Stimulated activated naive B cell treated with anti-CD40 and anti-IgM and Interleukin-4, amounts not matched to agents 10 μg/mL and 1 μg/mL and 100 μg/mL, for 72 hours (primary cell): ENCODE measurements around the gene NDUFB3.

Source experiments
- ATAC-seq, 2 donors: fragments of 150-1000 bp; cut with Tn5 transposase; replicated peaks; 2 replicates each; pipeline ENCODE4 v1.10.0; 2021; ENCODE audit warnings: moderate library complexity in 1 of 2
- DNase-seq: peaks from one replicate; pipeline ENCODE4 v3.0.0; 2021
- H3K27ac Mint-ChIP-seq: one replicate; pipeline ENCODE4 v1.8.0; 2022; ENCODE audit warnings: mild to moderate bottlenecking, mixed read lengths
- H3K27me3 Mint-ChIP-seq, 2 donors: one replicate each; pipeline ENCODE4 v1.8.0; 2022; ENCODE audit warnings: mixed read lengths in 2 of 2
- H3K36me3 Mint-ChIP-seq, 2 donors: one replicate each; pipeline ENCODE4 v1.8.0; 2022; ENCODE audit warnings: mixed read lengths in 2 of 2, mild to moderate bottlenecking in 1 of 2
- H3K4me1 Mint-ChIP-seq, 2 donors: one replicate each; pipeline ENCODE4 v1.8.0; 2022; ENCODE audit warnings: mixed read lengths in 2 of 2, mild to moderate bottlenecking in 1 of 2
- H3K4me3 Mint-ChIP-seq, 2 donors: one replicate each; pipeline ENCODE4 v1.8.0; 2022; ENCODE audit warnings: mild to moderate bottlenecking in 2 of 2, mixed read lengths in 2 of 2, moderate library complexity in 1 of 2
- H3K9me3 Mint-ChIP-seq, 2 donors: one replicate each; pipeline ENCODE4 v1.8.0; 2022; ENCODE audit warnings: mixed read lengths in 2 of 2, mild to moderate bottlenecking in 1 of 2

The NDUFB3 gene

DNA sequence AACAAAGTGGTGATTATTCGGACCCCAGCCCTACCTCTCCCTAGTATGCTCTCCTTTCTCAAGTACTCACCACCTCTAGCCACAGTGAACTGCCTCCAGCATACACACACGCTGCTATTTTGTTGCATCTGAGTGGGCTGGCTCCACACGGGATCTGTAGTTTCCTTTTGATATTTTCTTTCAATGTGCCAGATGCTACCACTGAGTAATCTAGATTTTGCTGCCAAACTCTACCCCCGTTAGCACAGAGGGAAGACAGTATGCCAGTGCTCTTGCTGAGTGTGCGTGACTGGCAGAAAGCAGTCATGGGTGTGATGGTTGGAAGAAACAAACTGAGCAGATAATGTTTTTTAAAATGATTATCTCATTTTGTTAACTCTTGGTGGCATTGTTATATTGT is 55.8 kb downstream of the NDUFB3 start:
- DNase-seq, result peak; percentile 43
- peak overlapping the region; percentile 79 to 85 for H3K4me3 Mint-ChIP-seq

DNA sequence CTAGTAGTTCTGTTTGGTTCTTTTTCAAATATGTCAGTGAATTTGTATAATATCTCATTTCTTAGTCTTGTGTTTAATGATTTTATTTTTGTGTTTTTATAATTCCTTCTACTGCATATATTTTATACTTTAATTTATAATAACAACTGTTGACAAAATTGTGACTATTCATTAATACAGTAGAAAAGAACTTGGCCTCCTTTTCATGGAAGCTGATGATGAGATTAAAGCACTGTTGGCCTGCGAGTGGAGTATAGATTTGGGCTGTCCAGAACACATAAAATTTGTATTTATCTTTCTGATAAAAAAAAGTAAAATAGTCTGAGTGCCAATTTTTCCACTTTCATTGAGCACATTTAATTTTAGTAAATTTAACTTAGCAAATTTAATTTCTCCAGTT is 56.2 kb downstream of the NDUFB3 start:
- no peaks in the 10 kb centered on the region for H3K27me3 Mint-ChIP-seq
- peaks cover 48 to 54% of the 10 kb centered on the region in 2 donors for H3K36me3 Mint-ChIP-seq
- peak overlapping the region; percentile 91 for H3K27ac Mint-ChIP-seq
- H3K9me3 Mint-ChIP-seq, result no peaks in the 10 kb centered on the region
- peaks cover 54 to 68% of the 10 kb centered on the region in 2 donors for H3K4me1 Mint-ChIP-seq
- ATAC-seq, result no peak
- peak overlapping the region; percentile 79 to 85 for H3K4me3 Mint-ChIP-seq
- DNase-seq, result no peak

More for the DNA sequence above, 55.8 kb downstream of the NDUFB3 start:
- Mint-ChIP-seq H3K27me3 (no peaks in the 10 kb centered on the region), H3K9me3 (no peaks in the 10 kb centered on the region), H3K4me1 (peaks cover 51 to 68% of the 10 kb centered on the region in 2 donors), H3K27ac (peak overlapping the region; percentile 91), H3K36me3 (peaks cover 46 to 52% of the 10 kb centered on the region in 2 donors)
- peak; percentile 20 to 23 for ATAC-seq

DNA sequence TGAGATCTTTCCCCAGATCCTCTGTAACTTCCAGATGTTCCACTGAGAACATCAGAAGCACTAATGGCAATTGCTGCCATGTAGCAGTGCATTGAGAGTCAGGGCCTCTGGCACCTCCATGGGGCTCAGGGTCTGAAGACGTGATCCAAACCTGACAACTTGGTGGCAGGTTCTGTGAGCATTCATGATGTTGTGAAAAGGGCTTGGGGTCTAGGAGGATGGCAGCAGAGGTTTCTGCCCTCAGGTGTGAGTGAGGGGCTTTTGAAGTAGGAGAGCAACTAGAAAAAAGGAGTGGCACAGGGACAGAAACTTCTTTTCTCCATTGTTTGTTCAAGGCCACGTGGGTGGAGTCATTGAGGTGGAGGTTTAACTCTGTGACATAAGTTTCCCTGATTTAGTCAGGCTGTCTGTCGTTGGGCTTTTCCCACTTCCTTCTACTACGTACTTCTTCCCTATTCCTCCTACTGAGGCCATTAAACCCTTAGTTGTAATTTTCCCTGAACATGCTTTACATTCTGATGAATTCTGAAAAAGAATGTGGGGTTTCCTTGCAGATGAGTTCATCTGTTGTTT is 57.2 kb downstream of the NDUFB3 start:
- ATAC-seq, result peak; percentile 41 to 48
- peaks cover 53 to 71% of the 10 kb centered on the region in 2 donors for H3K4me1 Mint-ChIP-seq
- DNase-seq, result peak; percentile 59
- H3K27me3 Mint-ChIP-seq, result no peaks in the 10 kb centered on the region
- H3K27ac Mint-ChIP-seq, result peak overlapping the region; percentile 94
- peaks cover 52 to 60% of the 10 kb centered on the region in 2 donors for H3K36me3 Mint-ChIP-seq
- H3K4me3 Mint-ChIP-seq, result peak overlapping the region; percentile 86 to 94
- no peaks in the 10 kb centered on the region for H3K9me3 Mint-ChIP-seq

DNA sequence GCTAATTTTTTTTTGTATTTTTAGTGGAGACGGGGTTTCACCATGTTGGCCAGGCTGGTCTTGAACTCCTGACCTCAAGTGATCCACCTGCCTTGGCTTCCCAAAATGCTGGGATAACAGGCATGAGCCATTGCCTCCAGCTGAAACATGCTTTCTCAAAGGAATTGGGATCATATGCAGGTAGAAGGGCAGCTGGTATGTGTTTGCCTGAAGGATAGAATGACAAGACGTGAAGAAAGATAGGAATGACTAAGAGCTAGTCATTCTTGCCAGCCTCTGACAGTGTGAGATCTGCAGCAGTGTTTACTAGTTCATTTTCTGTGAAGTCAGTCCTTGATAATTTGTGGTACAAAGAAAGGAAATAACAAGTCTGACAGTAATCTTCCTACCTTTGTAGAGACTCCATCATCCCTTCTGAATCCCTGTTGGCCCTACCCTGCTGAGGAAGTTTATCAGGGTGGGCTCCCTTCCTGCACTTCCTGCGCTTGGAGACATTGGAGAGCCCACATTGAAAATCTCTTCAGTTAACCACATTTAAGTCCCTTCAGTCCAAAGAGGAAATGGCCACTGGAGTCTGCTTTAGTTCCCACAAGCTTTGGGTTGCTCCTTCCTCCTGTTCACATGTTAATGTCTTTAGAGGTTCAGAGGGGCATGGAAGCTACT is 58.9 kb downstream of the NDUFB3 start:
- H3K4me1 Mint-ChIP-seq, result peaks cover 45 to 63% of the 10 kb centered on the region in 2 donors
- H3K27me3 Mint-ChIP-seq, result no peaks in the 10 kb centered on the region
- DNase-seq (no peak), ATAC-seq (peak; percentile 8 to 11)
- peak overlapping the region; percentile 88 to 94 for H3K4me3 Mint-ChIP-seq
- no peaks in the 10 kb centered on the region for H3K9me3 Mint-ChIP-seq
- peak overlapping the region; percentile 86 for H3K27ac Mint-ChIP-seq
- H3K36me3 Mint-ChIP-seq, result peaks cover 49 to 54% of the 10 kb centered on the region in 2 donors

DNA sequence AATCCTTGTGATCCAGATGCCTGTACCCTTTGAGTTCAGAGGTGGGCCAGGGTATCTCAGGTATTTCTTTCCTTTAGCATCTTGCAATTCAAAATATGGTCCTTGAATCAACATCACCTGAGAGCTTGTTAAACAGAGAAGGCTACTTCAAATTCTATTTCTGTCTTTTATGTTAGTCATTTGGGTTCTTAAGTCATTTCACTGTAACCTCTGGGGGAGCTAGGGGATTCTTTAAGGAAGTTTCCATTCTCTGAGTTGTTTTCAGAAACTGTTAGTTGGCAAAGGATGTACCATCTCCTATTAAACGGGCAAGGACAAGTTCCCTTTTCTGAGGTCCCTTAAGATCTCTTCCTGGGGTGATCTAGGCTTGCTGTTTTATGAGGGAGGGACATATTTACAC is 60.7 kb downstream of the NDUFB3 start:
- Mint-ChIP-seq H3K27me3 (no peaks in the 10 kb centered on the region), H3K27ac (peak overlapping the region; percentile 86), H3K4me3 (peak overlapping the region; percentile 88 to 94), H3K9me3 (no peaks in the 10 kb centered on the region), H3K4me1 (peaks cover 40 to 63% of the 10 kb centered on the region in 2 donors), H3K36me3 (peaks cover 66 to 68% of the 10 kb centered on the region in 2 donors)
- DNase-seq (no peak), ATAC-seq (peak; percentile 46 to 59)
